Osteoblast (primary cell): ENCODE results near the gene DUSP9. TPM values are rescaled to one million over a fixed set of nuclear protein-coding genes. Genes with fewer than 3 reads are reported as not detected.
"Not testable (repeated sequence)": the region's sequence is repeated elsewhere in the genome, so short reads cannot be mapped to it uniquely, and the experiment has no call there.

Experiments used
- DNase-seq: peaks from one replicate; pipeline ENCODE4 v3.0.0; 2011; ENCODE audit warnings: low spot score, mixed read lengths; ENCODE audit not compliant: insufficient read length; ENCODE audit errors: missing footprints
- H2AFZ ChIP-seq: 2 replicates; pipeline ENCODE4 v1.6.0; 2011; ENCODE audit warnings: mild to moderate bottlenecking, low read length
- H3K27ac ChIP-seq: 2 replicates; pipeline ENCODE4 v1.5.1; 2011; ENCODE audit warnings: mild to moderate bottlenecking, low read depth, low read length, moderate library complexity
- H3K27me3 ChIP-seq: 2 replicates; pipeline ENCODE4 v1.6.0; 2012; ENCODE audit warnings: mild to moderate bottlenecking, control low read depth, inconsistent platforms, low read length, moderate library complexity; ENCODE audit not compliant: insufficient read depth
- H3K36me3 ChIP-seq: 2 replicates; pipeline ENCODE4 v1.5.1; 2011; ENCODE audit warnings: mild to moderate bottlenecking, low read length, control low read depth, moderate library complexity; ENCODE audit not compliant: insufficient read depth
- H3K4me1 ChIP-seq: 2 replicates; pipeline ENCODE4 v1.5.1; 2011; ENCODE audit warnings: mild to moderate bottlenecking, low read length, control low read depth, moderate library complexity; ENCODE audit not compliant: insufficient read depth
- H3K4me2 ChIP-seq: 2 replicates; pipeline ENCODE4 v1.6.0; 2011; ENCODE audit warnings: mild to moderate bottlenecking, low read length; ENCODE audit not compliant: insufficient read depth
- H3K4me3 ChIP-seq: fragments of 200-600 bp; sonication (generic); 3 replicates; pipeline ENCODE4 v1.5.1; 2012; ENCODE audit warnings: mild to moderate bottlenecking, low read length, inconsistent platforms; ENCODE audit not compliant: insufficient read depth
- H3K79me2 ChIP-seq: 2 replicates; pipeline ENCODE4 v1.6.0; 2012; ENCODE audit warnings: mild to moderate bottlenecking, low read length, control low read depth, inconsistent platforms; ENCODE audit not compliant: insufficient read depth
- H3K9me3 ChIP-seq: 2 replicates; pipeline ENCODE4 v1.5.1; 2011; ENCODE audit warnings: low read depth, low read length, control low read depth
- H4K20me1 ChIP-seq: 2 replicates; pipeline ENCODE4 v1.6.0; 2012; ENCODE audit warnings: mild to moderate bottlenecking, low read length, control low read depth; ENCODE audit not compliant: insufficient read depth
- CTCF ChIP-seq: IDR thresholded peaks from 2 replicates; pipeline ENCODE4 v1.5.1; 2011; ENCODE audit warnings: mild to moderate bottlenecking, low read depth, low read length, moderate library complexity; ENCODE audit errors: extremely low read depth
- total RNA-seq: library from RNA; depleted of rRNA; stranded (reverse); fragments of >200 nt; gene quantifications from 2 replicates; pipeline ENCODE4 v1.2.3, GENCODE V29; 2012

Gene DUSP9
- total RNA-seq, 1 donor: under 0.01 TPM

DNA sequence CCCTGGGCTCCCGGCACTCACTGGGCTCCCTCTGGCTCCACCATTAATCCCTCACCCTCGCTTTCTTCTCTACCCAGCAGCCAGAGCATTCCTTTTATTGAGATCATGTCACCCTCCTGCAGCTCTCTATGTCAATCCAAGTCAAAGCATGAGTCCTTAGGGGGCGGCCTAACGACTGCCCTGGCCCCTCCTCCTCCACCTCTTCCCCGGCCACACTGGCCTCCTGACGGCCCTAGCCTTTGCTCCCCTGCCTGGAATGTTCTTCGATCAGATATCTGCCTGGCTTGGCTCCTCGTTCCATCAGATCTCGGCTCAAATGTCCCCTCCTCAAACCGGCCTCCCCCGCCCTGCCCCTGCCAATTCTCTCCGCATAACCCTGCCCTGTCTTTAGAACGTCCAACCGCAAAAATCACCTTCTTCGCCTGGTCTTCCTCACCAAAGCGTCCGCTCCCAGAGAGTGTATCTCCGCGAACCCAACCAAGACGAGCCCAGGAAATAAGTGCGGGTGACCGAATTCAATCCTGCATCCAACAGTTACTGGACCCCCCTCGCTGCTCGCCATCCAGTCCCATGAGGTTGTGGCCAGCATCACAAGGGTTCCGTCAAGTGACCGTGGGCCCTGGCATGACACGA is 27.3 kb downstream of the DUSP9 start:
- no peak overlapping the region for H3K27ac ChIP-seq
- H3K79me2 ChIP-seq: no peaks in the 10 kb centered on the region
- DNase-seq: peak; percentile 63
- H2AFZ ChIP-seq: no peak overlapping the region
- peaks cover 9% of the 10 kb centered on the region for H3K27me3 ChIP-seq
- H3K36me3 ChIP-seq: no peaks in the 10 kb centered on the region
- no peak for TF ChIP-seq CTCF
- no peaks in the 10 kb centered on the region for H3K4me1 ChIP-seq
- no peaks in the 10 kb centered on the region for H4K20me1 ChIP-seq
- H3K4me2 ChIP-seq: no peak overlapping the region
- no peaks in the 10 kb centered on the region for H3K9me3 ChIP-seq
- H3K4me3 ChIP-seq: no peak overlapping the region

DNA sequence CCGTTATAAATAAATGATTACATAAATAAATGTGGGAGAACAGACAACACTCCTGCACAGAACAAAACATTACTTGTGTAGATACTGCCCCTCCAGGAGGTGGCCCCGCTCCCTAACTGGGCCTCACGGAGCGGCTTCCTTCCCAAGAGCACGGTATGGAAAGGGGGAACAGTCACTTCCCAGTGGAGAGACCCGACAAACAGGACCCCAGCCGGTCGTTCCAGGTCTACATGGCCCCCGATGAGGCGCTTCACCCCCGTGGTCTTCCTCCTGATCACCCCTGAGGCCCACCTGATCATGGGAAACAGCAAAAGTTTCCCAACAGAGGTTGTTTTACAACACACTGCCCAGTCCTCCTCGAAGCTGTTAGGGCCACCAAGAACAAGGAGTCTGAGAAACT is 34.2 kb downstream of the DUSP9 start:
- H4K20me1 ChIP-seq: no peaks in the 10 kb centered on the region
- no peak for TF ChIP-seq CTCF
- no peaks in the 10 kb centered on the region for H3K36me3 ChIP-seq
- H3K79me2 ChIP-seq: no peaks in the 10 kb centered on the region
- H3K27ac ChIP-seq: no peak overlapping the region
- H3K27me3 ChIP-seq: no peaks in the 10 kb centered on the region
- no peaks in the 10 kb centered on the region for H3K4me1 ChIP-seq
- DNase-seq: peak; percentile 52
- no peaks in the 10 kb centered on the region for H3K9me3 ChIP-seq
- no peak overlapping the region for H3K4me2 ChIP-seq
- no peak overlapping the region for H3K4me3 ChIP-seq
- no peak overlapping the region for H2AFZ ChIP-seq

DNA sequence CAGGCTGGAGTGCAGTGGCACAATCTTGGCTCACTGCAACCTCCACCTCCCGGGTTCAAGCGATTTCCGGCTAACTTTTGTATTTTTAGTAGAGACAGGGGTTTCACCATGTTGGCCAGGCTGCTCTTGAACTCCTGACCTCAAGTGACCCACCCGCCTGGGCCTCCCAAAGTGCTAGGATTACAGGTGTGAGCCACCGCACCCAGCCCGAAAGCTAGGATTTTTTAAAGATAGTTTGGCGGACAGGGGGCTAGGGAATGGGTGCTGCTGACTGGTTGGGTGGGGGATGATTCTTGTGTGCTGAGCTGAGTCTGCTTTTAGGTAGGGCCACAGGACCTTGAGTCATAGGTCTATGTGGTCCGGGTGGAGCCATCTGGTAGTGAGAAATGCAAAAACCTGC is 36.5 kb downstream of the DUSP9 start:
- not testable (repeated sequence) for H3K27ac ChIP-seq, H4K20me1 ChIP-seq, H3K4me2 ChIP-seq, H3K36me3 ChIP-seq, H3K4me1 ChIP-seq, H3K9me3 ChIP-seq, H3K4me3 ChIP-seq, H3K27me3 ChIP-seq, H2AFZ ChIP-seq, H3K79me2 ChIP-seq
- DNase-seq: peak; percentile 36

- no peaks in the 10 kb centered on the region for H3K27me3 ChIP-seq
- no peak overlapping the region for H2AFZ ChIP-seq
- no peak overlapping the region for H3K4me2 ChIP-seq
- peaks cover 2% of the 10 kb centered on the region for H4K20me1 ChIP-seq
- no peaks in the 10 kb centered on the region for H3K4me1 ChIP-seq
- no peak overlapping the region for H3K27ac ChIP-seq
- no peaks in the 10 kb centered on the region for H3K79me2 ChIP-seq
- no peak overlapping the region for H3K4me3 ChIP-seq
- H3K36me3 ChIP-seq: no peaks in the 10 kb centered on the region
- peak; percentile 46 for DNase-seq
- H3K9me3 ChIP-seq: no peaks in the 10 kb centered on the region
- no peak for TF ChIP-seq CTCF
Measured at GRCh38 chrX:153684467-153685155, 37.6 kb downstream of the DUSP9 start.
